Sigmoid colon (tissue), 4 donors: Measurements from ENCODE around the gene SLC9A1.

Source experiments
- EP300 ChIP-seq, 4 donors: sonication (generic); formaldehyde crosslinking; IDR thresholded peaks; one replicate each; pipeline ENCODE4 v1.6.1; 2017; ENCODE audit warnings: antibody characterized with exemption in 4 of 4
- POLR2A ChIP-seq, 2 donors: fragments of 450-650 bp; IDR thresholded peaks; one replicate each; pipeline ENCODE4 v1.6.1; 2016; ENCODE audit warnings: antibody characterized with exemption in 2 of 2, mild to moderate bottlenecking in 2 of 2, moderate library complexity in 2 of 2
- TF ChIP-seq, protein P1 (sequence below), 4 experiments: fragments of 450-650 bp in 3 of 4; fragments of 200-600 bp in 1 of 4; IDR thresholded peaks; one replicate each; pipeline ENCODE4 v1.5.1; 2016 to 2019; ENCODE audit warnings: antibody characterized with exemption in 4 of 4, mild to moderate bottlenecking in 3 of 4, moderate library complexity in 2 of 4

DNA sequence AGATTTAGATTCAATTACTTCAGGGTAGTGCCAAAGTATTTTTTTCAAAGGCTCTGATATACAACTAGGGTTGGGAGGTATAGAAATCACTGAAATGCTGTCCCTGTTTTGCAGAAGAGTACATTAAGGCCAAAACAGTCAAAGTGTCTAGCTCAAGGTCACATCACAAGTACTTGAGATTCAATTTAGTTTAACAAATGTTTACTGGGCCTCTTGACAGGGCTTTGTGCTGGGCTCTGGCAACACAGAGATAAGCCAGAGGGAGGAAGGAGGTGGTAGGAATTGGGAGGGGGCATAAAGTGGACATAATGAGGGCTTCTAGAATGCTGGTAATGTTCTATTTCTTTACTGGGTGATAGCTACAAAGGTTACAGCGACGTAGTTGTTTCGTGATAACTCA is 2.3 kb upstream of the SLC9A1 start:
- TF ChIP-seq POLR2A (IDR thresholded peaks at IDR 0.05): no peak
- TF ChIP-seq, protein P1, sequence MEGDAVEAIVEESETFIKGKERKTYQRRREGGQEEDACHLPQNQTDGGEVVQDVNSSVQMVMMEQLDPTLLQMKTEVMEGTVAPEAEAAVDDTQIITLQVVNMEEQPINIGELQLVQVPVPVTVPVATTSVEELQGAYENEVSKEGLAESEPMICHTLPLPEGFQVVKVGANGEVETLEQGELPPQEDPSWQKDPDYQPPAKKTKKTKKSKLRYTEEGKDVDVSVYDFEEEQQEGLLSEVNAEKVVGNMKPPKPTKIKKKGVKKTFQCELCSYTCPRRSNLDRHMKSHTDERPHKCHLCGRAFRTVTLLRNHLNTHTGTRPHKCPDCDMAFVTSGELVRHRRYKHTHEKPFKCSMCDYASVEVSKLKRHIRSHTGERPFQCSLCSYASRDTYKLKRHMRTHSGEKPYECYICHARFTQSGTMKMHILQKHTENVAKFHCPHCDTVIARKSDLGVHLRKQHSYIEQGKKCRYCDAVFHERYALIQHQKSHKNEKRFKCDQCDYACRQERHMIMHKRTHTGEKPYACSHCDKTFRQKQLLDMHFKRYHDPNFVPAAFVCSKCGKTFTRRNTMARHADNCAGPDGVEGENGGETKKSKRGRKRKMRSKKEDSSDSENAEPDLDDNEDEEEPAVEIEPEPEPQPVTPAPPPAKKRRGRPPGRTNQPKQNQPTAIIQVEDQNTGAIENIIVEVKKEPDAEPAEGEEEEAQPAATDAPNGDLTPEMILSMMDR (IDR thresholded peaks at IDR 0.05): no peak
- no peak for TF ChIP-seq EP300 (IDR thresholded peaks at IDR 0.05)
